ENCODE measurements around the gene ATF2.
"Not testable (repeated sequence)": the region's sequence is repeated elsewhere in the genome, so short reads cannot be mapped to it uniquely, and the experiment has no call there.

The ATF2 gene

DNA sequence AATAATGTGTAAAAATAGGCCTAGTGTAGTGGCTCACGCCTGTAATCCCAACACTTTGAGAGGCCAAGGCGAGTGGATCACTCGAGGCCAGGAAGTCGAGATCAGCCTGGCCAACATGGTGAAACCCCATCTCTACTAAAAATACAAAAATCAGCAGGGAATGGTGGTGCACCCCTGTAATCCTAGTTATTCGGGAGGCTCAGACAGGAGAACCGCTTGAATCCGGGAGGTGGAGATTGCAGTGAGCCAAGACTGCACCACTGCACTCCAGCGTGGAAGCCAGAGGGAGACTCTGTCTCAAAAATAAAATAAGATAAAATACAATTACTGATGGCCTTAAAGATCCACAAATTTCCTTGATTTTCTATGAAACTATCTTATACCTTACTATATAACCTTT, 3.8 kb downstream of the ATF2 start:
- DNase-seq (ENCODE audit: low read depth) = no peak

DNA sequence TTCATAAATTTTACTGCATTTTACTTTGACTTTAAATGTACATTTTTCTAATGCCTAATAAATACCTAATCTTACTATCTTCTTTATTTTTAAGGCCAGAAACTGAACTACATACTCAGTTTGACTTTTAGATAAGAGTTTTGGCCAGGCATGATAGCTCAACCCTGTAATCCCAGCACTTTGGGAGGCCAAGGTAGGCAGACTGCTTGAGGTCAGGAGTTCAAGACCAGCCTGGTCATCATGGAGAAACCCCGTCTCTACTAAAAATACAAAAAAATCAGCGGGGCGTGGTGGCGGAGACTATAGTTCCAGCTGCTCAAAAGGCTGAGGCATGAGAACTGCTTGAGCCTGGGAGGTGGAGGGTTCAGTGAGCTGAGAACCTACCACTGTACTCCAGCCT, 9.1 kb downstream of the ATF2 start:
- DNase-seq (ENCODE audit: low read depth) = no peak

DNA sequence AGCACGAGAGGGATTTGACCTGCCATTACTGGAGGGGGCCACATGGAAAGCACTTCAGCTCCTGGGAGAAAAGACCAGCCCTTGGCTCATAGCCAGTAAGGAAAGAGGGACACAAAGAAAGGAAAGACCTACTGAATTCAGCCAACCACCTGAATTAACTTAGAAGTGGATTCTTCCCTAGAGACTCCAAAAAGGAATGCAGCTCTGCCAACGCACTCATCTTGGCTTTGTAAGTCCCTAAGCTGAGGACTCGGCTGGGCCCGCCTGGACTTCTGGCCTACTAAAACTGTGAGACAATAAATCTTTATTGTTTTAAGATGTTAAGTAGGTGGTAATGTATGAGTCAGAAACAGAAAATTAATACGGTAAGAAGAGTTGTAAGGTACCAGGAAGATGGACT, 11.5 kb downstream of the ATF2 start:
- DNase-seq (ENCODE audit: low read depth) = no peak

DNA sequence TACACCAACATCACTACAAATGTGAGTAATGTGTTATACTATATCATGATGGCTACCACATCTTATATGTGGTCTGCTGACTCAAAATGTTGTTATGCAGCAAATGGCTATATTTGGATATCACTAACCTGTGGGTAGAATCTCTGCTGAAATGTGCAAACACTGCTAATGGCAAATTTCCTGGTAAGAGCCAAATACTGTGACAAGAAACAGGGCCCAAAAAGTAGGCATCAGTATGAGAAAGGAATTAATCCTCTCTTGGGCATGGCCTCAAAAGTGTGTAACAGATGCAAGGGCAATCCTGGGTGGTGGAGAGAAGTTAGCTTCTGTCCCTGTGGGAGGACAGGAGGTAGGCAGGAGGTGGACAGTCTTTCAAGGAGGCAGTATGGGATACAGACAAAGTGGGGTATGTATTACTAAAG, 13.3 kb downstream of the ATF2 start:
- peak; percentile 83 for DNase-seq (ENCODE audit: low read depth)

DNA sequence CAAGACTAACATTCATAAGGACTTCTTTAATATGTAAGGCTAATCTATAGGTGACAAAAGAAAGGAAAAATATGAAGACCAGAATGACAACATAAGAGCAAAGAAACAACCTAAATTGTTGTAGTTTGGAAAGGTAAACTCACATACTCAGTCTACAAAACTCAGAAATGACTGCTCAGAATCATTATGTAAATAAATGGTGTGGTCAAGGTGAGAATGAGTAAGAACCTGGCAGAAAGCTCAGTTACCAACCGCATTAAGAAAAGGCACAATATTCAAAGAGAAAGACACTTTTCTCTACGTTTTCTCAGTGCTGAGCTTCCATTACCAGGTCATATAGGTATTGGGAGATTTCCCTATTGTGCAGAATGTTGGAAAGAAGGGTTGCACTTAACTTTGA, 15.8 kb downstream of the ATF2 start:
- no peak for DNase-seq (ENCODE audit: low read depth)

DNA sequence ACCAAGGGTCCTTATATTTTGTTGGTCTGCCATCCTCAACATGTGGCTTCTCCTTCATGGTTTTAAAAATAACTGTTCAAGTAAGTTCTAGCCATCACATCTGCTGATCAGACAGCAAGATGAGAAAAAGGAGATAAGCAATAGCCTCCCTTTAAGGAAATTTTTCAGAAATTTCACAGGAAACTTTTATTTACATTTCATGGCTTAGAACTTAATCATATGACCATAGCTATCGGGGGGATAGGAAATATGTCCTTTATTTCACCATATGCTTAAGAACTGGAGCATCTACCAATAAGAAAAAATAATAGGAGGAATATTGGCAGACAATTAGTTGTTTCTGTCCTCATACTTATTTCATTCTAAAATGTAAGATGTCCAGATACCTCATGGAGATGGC, 16.2 kb downstream of the ATF2 start:
- no peak for DNase-seq (ENCODE audit: low read depth)

DNA sequence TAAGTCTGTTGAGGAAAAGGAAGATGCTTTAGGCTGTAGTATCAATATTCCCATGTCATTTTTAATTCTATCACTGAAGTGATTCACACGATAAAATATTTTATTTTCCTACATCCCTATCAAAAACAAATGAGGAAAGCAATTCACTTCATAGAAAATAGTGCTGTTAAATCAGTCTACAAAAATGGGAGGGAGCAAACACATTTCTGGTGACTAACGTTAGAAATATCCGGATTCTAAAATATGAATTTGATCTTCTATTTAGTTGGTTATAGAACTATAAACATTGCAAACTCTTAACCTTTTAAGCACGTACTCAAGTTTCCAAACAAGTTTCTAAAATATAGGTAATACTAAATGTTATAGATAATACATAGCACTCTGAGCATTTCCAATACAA, 20.8 kb downstream of the ATF2 start:
- no peak for DNase-seq (ENCODE audit: low read depth)

DNA sequence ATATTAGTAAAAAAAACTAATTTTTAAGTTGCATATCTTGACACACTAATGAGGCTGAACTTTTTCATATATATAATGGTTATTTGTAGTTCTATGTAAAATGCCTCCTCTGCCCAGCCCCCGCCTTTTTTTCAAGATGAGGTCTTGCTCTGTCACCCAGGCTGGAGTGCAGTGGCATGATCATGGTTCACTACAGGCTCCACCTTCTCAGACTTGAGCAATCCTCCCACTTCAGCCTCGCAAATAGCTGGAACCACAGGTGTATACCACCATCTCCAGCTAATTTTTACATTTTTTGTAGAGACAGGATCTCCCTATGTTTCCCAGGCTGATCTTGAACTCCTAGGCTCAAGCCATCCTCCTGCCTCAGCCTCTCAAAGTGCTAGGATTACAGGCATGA, 24.3 kb downstream of the ATF2 start:
- DNase-seq (ENCODE audit: low read depth) = no peak

DNA sequence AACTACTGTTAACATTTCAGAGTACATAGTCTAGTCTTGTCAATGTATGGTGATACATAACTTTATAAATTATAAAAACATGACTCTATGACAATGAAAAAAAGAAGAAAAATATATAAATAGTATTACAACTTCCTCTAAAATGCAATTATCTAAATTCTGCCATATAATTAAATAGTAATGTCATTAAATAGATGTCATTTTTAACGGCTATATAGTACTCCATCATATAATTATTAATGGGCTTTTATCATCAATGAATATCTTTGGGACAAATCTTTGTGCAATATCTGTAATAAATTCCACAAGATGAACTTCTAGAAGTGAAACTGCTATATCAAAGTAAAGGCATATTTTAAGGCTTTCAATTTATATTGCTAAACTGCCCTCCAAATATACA, 24.8 kb downstream of the ATF2 start:
- no peak for DNase-seq (ENCODE audit: low read depth)

DNA sequence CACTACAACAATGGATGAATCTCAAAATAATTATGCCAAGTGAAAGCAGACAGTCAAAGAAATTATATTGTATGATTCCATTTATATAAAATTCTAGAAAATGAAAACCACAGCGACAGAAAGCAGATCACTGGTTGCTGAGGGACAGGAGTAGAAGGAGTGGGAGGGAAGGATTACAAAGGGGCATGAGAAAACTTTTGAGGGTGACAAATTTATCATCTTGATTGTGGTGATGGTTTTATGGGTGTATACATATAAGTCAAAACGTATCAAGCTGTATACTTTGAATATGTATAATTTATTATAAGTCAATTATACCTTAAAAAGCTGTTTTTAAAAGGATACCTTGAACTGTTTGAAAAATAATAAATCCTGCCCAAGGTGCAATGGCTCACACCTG, 27.7 kb downstream of the ATF2 start:
- DNase-seq (ENCODE audit: low read depth) = no peak

DNA sequence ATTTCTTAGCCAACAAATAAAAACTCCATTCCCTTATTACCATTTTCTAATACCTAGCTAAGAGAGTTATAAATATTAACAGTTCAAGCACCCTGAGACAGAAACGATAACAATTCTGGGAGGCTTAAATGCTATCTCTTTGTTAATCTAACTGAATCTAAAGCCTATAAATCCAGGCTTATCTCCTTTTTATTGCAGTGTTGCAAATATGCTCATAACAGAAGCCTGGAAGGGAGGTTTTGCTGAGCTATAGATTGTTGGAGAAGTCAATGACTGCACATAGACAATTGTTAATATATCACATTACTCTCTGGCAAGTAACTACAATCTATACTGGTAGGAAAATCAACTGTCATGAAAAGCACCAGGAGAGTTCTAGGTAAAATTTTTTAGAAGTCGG, 30.2 kb downstream of the ATF2 start:
- DNase-seq (ENCODE audit: low read depth) = no peak

DNA sequence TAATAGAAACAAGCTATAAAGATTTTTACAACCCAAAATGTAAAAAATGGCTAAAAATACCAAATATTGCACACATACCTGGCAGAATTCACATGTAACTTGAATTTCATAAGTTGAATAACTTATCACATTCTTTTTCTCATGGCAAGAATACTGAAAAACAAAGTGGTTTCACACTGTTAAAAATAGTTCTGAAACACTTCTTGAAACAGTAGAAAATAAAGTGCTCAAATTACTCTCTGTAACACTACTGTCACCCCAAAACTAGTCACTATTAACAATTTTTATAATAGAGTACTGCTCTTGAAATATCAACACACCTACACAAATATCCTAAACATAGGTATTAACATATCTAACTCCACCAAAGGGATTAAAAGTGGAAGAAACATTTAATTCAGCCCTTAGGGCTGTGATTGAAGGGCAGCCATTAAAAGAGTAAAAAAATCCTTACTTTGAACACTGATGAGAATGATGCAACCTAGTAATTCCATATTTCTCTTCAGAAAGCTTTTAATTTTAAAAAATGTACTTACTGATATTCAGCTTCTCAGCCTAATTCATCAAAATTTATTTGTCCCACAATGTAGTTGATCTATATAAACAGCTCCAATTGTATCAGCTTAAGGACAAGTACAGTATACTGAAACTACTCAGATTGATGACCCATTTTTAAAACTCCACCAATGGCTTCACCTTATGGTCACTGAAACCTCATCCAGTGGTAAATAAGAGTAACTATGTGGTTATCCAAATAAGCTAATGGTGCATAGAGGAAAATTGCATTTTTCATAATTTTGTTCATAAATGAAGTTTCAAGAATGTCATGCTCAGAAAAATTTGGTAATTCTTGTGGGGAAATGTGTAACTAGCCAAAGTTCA, 31.4 kb downstream of the ATF2 start:
- no peak for DNase-seq (ENCODE audit: low read depth)

DNA sequence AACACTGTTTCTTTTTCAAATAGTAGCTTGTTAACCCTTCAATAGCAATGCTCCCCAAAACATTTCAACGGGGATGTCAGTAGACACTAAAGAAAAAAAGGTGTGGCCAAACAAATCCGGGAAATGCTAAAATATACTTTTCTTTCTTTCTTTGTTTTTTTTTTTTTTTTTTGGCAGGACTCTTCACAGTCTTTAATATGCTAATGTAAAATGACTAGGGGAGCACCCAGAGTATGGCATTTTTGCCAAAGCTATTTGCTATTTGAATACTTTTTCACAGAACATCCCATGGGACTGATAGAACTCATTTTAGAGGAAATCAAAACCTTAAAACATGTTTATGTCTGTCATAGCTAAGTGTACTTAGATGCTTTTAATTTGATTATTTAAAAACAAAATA, 32.1 kb downstream of the ATF2 start:
- DNase-seq (ENCODE audit: low read depth) = no peak

DNA sequence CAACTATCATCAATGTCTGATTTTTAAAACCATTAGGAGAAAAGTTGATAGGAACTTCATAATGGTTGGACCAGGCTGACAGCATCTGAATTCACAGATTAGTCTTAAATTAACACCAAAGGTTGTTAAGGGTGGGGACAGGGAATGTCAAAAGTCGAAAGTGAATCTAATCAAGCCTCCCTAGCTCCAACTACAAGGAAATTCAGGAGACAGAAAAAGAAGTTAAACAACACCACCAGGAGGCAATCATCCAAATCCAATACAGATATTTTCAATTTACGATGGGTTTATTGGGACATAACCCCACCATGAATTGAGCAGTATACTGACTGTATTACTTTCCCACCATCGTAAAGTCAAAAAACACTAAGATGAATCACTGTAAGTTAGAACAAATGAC, 32.8 kb downstream of the ATF2 start:
- no peak for DNase-seq (ENCODE audit: low read depth)

DNA sequence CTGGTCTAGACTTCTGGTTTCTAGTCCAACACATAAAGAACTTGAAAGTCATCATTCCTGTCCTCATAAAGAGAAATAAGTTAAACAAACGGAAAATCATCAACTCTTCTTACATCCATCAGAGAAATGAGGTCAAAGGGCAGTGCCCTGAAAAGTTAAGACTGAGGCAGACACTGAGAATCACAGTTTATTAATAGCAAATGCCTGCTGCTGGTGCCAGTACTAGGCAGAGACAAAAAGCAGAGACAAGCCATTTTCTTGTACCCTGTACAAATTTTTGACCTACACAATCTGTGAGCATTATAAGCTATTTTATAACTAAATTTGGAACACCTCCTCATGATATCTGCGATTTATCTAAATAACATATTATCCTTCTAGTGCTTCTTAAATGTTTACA, 36.8 kb downstream of the ATF2 start:
- DNase-seq (ENCODE audit: low read depth) = no peak

DNA sequence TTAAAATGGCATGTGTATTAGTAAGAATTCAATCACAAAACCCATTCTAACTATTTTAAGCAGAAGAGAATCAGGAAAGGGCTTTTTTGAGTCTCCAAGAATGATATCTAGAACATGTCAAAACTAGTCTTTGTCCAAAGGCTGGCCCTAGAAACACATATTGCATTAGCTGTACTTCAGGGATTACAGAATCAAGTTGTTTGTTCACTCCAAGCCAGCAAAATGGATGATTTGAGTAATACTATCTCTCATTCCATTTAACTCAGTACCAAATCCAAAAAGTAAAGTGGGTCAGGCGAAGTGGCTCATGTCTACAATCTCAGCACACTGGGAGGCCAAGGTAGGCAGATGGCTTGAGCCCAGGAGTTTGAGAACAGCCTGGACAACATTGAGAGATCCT, 41.3 kb downstream of the ATF2 start:
- no peak for DNase-seq (ENCODE audit: low read depth)

DNA sequence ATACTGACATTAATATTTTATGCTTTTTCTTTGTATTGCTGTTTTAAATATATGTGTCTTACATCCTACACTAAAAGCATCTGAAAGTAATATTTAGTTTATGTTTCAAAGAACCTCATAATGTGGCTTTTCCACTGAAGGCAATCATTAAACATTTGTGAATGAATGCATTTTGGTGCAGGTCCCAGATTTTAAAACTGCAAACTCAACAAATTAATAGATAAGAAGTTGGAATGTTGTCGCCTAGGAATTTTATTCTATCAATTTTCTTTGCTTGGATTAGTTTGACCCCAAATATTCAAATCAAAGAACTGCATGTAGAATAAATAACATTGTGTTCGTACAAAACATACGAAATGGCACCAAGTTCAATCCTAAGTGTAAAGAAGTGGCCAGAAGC, 44.7 kb downstream of the ATF2 start:
- no peak for DNase-seq (ENCODE audit: low read depth)

DNA sequence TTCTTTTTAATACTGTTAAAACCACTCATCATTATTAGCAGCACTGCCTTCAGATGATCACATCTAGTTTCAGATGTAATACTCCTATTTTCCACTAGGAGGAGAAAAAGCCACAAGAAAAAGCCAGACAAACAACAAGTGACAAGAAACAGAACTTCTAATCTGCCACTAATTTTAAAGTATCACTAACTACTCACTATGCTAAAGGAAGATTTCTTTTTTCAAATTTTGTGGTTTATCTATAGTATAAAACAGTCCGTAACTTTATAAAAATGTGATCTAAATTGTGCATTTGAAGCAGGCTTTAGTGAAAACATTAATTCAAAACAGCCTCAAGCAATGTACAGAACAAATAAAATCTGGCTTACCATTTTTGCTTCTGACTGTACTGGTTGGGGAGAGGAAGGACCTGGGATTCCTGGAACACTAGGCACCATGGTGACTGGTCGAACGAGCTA, 56.8 kb downstream of the ATF2 start:
- peak; percentile 34 for DNase-seq (ENCODE audit: low read depth)

DNA sequence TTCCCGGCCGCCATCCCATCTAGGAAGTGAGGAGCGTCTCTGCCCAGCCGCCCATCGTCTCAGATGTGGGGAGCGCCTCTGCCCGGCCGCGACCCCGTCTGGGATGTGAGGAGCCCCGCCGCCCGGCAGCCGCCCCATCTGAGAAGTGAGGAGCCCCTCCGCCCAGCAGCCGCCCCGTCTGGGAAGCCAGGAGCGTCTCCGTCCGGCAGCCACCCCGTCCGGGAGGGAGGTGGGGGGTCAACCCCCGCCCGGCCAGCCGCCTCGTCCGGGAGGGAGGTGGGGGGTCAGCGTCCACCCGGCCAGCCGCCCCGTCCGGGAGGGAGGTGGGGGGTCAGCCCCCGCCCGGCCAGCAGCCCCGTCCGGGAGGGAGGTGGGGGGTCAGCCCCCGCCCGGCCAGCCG, 59.9 kb downstream of the ATF2 start:
- not testable (repeated sequence) for DNase-seq (ENCODE audit: low read depth)

DNA sequence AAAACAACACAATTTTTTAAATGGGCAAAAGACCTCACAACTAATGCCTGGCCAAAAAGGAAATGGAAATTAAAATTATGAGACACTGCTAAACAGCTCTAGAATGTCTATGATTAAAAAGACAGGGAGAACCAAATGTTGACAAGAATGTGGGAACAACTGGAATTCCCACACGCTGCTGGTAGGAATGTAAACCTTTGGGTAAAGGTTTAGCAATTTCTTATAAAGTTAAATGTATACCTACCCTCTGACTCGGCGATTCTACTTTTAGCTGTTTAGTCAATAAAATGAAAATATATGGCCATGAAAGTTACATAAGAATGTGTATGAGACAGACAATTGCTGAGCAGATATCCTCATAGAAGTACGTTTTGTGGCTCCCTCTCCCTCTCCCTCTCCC, 60.9 kb downstream of the ATF2 start:
- peak; percentile 18 for DNase-seq (ENCODE audit: low read depth)

DNA sequence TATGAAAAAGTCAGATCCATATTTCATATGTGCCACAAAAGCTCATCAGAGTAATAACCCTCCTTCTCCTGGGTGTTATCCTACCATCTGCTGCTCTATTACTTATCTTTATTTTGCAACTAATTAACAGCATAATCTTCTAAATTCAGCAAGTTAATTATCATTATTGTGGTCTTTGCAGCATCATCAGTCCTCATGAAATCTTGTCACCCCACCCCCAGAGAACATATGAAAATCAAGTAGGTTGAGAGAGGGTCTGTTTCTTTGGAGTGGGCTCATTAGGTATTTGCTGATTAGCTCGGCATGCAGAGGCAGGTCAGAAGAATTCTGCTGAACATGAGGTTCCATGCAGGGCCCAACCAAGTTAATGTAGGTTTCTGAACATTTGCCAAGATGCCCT, 64.8 kb downstream of the ATF2 start:
- no peak for DNase-seq (ENCODE audit: low read depth)

DNA sequence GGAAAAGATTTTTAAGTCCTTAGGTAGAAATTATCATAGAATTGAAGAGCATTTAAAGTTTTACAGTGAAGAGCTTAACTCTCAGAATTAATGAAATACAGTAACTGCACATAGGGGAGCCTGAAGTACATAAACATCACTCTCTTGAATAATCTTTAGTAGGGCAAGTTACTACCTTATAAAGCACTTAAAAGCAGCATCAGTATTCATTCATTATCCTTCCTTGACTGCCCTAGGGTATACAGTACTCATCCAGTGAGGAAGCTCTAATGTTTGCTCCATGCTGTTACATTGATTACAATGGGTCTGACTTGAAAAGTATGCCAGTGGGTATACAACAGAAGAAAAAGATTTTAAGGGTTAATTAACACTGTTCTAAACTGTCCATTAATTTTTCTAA, 66.5 kb downstream of the ATF2 start:
- DNase-seq (ENCODE audit: low read depth) = no peak

DNA sequence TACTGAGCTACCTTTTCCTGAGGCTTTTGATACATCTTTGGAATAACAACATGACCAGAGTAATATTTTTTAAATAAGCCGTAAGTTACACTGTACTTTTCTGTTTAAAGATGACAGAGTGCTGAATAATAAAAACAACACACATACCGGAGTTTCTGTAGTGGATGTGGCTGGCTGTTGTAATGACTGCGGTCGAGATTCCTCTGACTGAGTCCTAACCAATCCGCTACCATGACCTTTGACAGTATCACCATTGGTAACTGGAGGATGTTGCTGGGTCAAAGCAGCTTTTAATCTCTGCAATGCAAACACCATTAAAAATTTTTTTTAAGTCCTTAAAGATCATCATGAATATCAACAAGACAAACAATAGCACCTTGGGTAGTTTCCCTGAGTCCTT, 70.7 kb downstream of the ATF2 start:
- DNase-seq (ENCODE audit: low read depth) = peak; percentile 24

DNA sequence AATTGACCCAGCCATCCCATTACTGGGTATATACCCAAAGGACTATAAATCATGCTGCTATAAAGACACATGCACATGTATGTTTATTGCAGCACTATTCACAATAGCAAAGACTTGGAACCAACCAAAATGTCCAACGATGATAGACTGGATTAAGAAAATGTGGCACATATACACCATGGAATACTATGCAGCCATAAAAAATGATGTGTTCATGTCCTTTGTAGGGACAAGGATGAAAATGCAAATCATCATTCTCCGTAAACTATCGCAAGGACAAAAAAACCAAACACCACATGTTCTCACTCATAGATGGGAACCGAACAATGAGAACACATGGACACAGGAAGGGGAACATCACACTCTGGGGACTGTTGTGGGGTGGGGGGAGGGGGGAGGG, 83.9 kb downstream of the ATF2 start:
- DNase-seq (ENCODE audit: low read depth) = not testable (repeated sequence)
